Measurements from ENCODE around the gene GRM4.

The GRM4 gene

GRCh38 chr6:34035704-34036356 lies 110.1 kb downstream of the GRM4 start:
- in situ Hi-C loops (cut with MboI; ENCODE audit: low pct_unique_long_range_greater_than_20kb, low sequenced_read_pairs), result no loop called here
- DNase-seq, result no peak

- in situ Hi-C loops (cut with MboI; ENCODE audit: low pct_unique_long_range_greater_than_20kb, low sequenced_read_pairs), result no loop called here
- DNase-seq, result no peak
Measured at GRCh38 chr6:34035161-34035560, 110.7 kb downstream of the GRM4 start.

- in situ Hi-C loops (cut with MboI; ENCODE audit: low pct_unique_long_range_greater_than_20kb, low sequenced_read_pairs), result no loop called here
Measured at GRCh38 chr6:34032856-34033255, 113.0 kb downstream of the GRM4 start.

GRCh38 chr6:34031625-34032383 lies 114.1 kb downstream of the GRM4 start:
- DNase-seq, result no peak
- in situ Hi-C loops (cut with MboI; ENCODE audit: low pct_unique_long_range_greater_than_20kb, low sequenced_read_pairs), result no loop called here

More at GRCh38 chr6:34032856-34033255, 113.0 kb downstream of the GRM4 start:
- DNase-seq, result no peak

GRCh38 chr6:34030831-34031624 lies 114.9 kb downstream of the GRM4 start:
- no peak for DNase-seq
- in situ Hi-C loops (cut with MboI; ENCODE audit: low pct_unique_long_range_greater_than_20kb, low sequenced_read_pairs), result no loop called here

GRCh38 chr6:34029489-34030280 lies 116.2 kb downstream of the GRM4 start:
- in situ Hi-C loops (cut with MboI; ENCODE audit: low pct_unique_long_range_greater_than_20kb, low sequenced_read_pairs), result no loop called here
- DNase-seq, result no peak

GRCh38 chr6:34028691-34029360 lies 117.1 kb downstream of the GRM4 start:
- DNase-seq, result no peak
- in situ Hi-C loops (cut with MboI; ENCODE audit: low pct_unique_long_range_greater_than_20kb, low sequenced_read_pairs), result no loop called here

- no peak for DNase-seq
- in situ Hi-C loops (cut with MboI; ENCODE audit: low pct_unique_long_range_greater_than_20kb, low sequenced_read_pairs), result no loop called here
Measured at GRCh38 chr6:34027939-34028441, 117.9 kb downstream of the GRM4 start.

GRCh38 chr6:34027445-34027936 lies 118.4 kb downstream of the GRM4 start:
- DNase-seq, result peak; percentile 39
- in situ Hi-C loops (cut with MboI; ENCODE audit: low pct_unique_long_range_greater_than_20kb, low sequenced_read_pairs), result no loop called here

GRCh38 chr6:34025861-34026260 lies 120.0 kb downstream of the GRM4 start:
- DNase-seq, result no peak
- in situ Hi-C loops (cut with MboI; ENCODE audit: low pct_unique_long_range_greater_than_20kb, low sequenced_read_pairs), result no loop called here

- no peak for DNase-seq
- in situ Hi-C loops (cut with MboI; ENCODE audit: low pct_unique_long_range_greater_than_20kb, low sequenced_read_pairs), result no loop called here
Measured at GRCh38 chr6:34025112-34025807, 120.6 kb downstream of the GRM4 start.

GRCh38 chr6:34022873-34023255 lies 123.0 kb downstream of the GRM4 start:
- DNase-seq, result no peak
- in situ Hi-C loops (cut with MboI; ENCODE audit: low pct_unique_long_range_greater_than_20kb, low sequenced_read_pairs), result no loop called here

GRCh38 chr6:34022250-34022872 lies 123.5 kb downstream of the GRM4 start:
- in situ Hi-C loops (cut with MboI; ENCODE audit: low pct_unique_long_range_greater_than_20kb, low sequenced_read_pairs), result no loop called here
- no peak for DNase-seq

GRCh38 chr6:34021554-34022190 lies 124.2 kb downstream of the GRM4 start:
- in situ Hi-C loops (cut with MboI; ENCODE audit: low pct_unique_long_range_greater_than_20kb, low sequenced_read_pairs), result no loop called here
- DNase-seq, result no peak

GRCh38 chr6:34020807-34021553 lies 124.9 kb downstream of the GRM4 start:
- DNase-seq, result no peak
- in situ Hi-C loops (cut with MboI; ENCODE audit: low pct_unique_long_range_greater_than_20kb, low sequenced_read_pairs), result no loop called here

- in situ Hi-C loops (cut with MboI; ENCODE audit: low pct_unique_long_range_greater_than_20kb, low sequenced_read_pairs), result no loop called here
- no peak for DNase-seq
Measured at GRCh38 chr6:34020278-34020677, 125.6 kb downstream of the GRM4 start.

Measured in KBM-7 (cell line).